IMR-90 (cell line): Measurements from ENCODE around the gene SOCS3. TPM values are rescaled to one million over a fixed set of nuclear protein-coding genes. Genes with fewer than 3 reads are reported as not detected.

ENCODE experiments used
- ATAC-seq: fragments of 200-7000 bp; cut with Tn5 transposase; 2 replicates; pipeline ENCODE4 v1.9.1; 2020; ENCODE audit warnings: low read depth, mild to moderate bottlenecking, moderate library complexity
- BruUV-seq: library from RNA; stranded (reverse); fragments of 400-500 nt; replicated peaks from 2 replicates; lab custom pipeline; 2021; lab: Mats Ljungman, UMichigan
- CTCF ChIA-PET: fragments of 300-600 bp; formaldehyde crosslinking; extraction: SDS; loops from one replicate; lab custom pipeline; 2021; ENCODE audit warnings: antibody characterized with exemption; lab: Yijun Ruan, JAX
- POLR2A ChIA-PET: fragments of 300-600 bp; sonication (Branson Sonifier 250); formaldehyde crosslinking; loops from one replicate; lab custom pipeline; 2022; ENCODE audit warnings: antibody characterized with exemption; ENCODE audit not compliant: unreplicated experiment; lab: Charles Lee
- DNase-seq: peaks from one replicate; pipeline ENCODE4 v3.0.0; 2013
- H2AFZ ChIP-seq: replicated peaks from 2 replicates; pipeline ENCODE3; 2013; ENCODE audit warnings: low read length, mild to moderate bottlenecking; ENCODE audit not compliant: poor library complexity
- H2AK5ac ChIP-seq: 2 replicates; pipeline ENCODE4 v1.6.1; 2013; ENCODE audit warnings: low read depth, low read length, inconsistent platforms
- H2AK9ac ChIP-seq: replicated peaks from 2 replicates; pipeline ENCODE3; 2013; ENCODE audit warnings: mild to moderate bottlenecking, low read depth, low read length, moderate library complexity; ENCODE audit not compliant: poor library complexity
- H2BK120ac ChIP-seq: 2 replicates; pipeline ENCODE4 v1.6.1; 2013; ENCODE audit warnings: low read depth, low read length, inconsistent platforms
- H2BK15ac ChIP-seq: 3 replicates; pipeline ENCODE4 v1.6.1; 2013; ENCODE audit warnings: low read depth, low read length, inconsistent platforms
- H2BK20ac ChIP-seq: 2 replicates; pipeline ENCODE4 v1.6.1; 2013; ENCODE audit warnings: low read depth, mild to moderate bottlenecking, inconsistent platforms, low read length, moderate library complexity
- H2BK5ac ChIP-seq: 2 replicates; pipeline ENCODE4 v1.6.1; 2013; ENCODE audit warnings: mild to moderate bottlenecking, low read depth, low read length, inconsistent platforms; ENCODE audit not compliant: poor library complexity, severe bottlenecking
- H3K14ac ChIP-seq: replicated peaks from 2 replicates; pipeline ENCODE4 v1.6.1; 2013; ENCODE audit warnings: low read depth, low read length, inconsistent platforms
- H3K18ac ChIP-seq: 2 replicates; pipeline ENCODE4 v1.6.1; 2013; ENCODE audit warnings: low read depth, low read length, control low read depth
- H3K23ac ChIP-seq: 2 replicates; pipeline ENCODE4 v1.6.1; 2013; ENCODE audit warnings: low read depth, low read length, inconsistent platforms
- H3K27ac ChIP-seq: 2 replicates; pipeline ENCODE4 v1.5.1; 2013; ENCODE audit warnings: mild to moderate bottlenecking, control low read depth, low read length; ENCODE audit not compliant: insufficient read depth
- H3K27me3 ChIP-seq: 2 replicates; pipeline ENCODE4 v1.6.1; 2013; ENCODE audit warnings: low read length; ENCODE audit not compliant: control insufficient read depth, insufficient read depth
- H3K36me3 ChIP-seq: 2 replicates; pipeline ENCODE4 v1.6.1; 2013; ENCODE audit warnings: low read length, mixed read lengths; ENCODE audit not compliant: control insufficient read depth, insufficient read depth
- H3K4ac ChIP-seq: 2 replicates; pipeline ENCODE4 v1.6.1; 2013; ENCODE audit warnings: low read depth, low read length, inconsistent platforms
- H3K4me1 ChIP-seq: 2 replicates; pipeline ENCODE4 v1.6.1; 2013; ENCODE audit warnings: low read length, mixed read lengths; ENCODE audit not compliant: control insufficient read depth, insufficient read depth
- H3K4me2 ChIP-seq: 2 replicates; pipeline ENCODE4 v1.6.1; 2013; ENCODE audit warnings: low read depth, mild to moderate bottlenecking, control low read depth, low read length, moderate library complexity
- H3K4me3 ChIP-seq: 2 replicates; pipeline ENCODE4 v1.5.1; 2013; ENCODE audit warnings: low read depth, mild to moderate bottlenecking, control low read depth, low read length, moderate library complexity; ENCODE audit not compliant: insufficient read depth
- H3K56ac ChIP-seq: 2 replicates; pipeline ENCODE4 v1.6.1; 2013; ENCODE audit warnings: low read length, inconsistent platforms; ENCODE audit not compliant: insufficient read depth; ENCODE audit errors: extremely low read depth
- H3K79me1 ChIP-seq, 2 experiments: 2 replicates each; pipeline ENCODE4 v1.6.1; 2013; ENCODE audit warnings: low read length in 2 of 2, inconsistent platforms in 1 of 2, low read depth in 1 of 2
- H3K9ac ChIP-seq: 2 replicates; pipeline ENCODE4 v1.6.1; 2013; ENCODE audit warnings: low read depth, low read length, control low read depth
- H3K9me1 ChIP-seq: 2 replicates; pipeline ENCODE4 v1.6.1; 2013; ENCODE audit warnings: low read length, inconsistent platforms; ENCODE audit not compliant: insufficient read depth
- H3K9me3 ChIP-seq: 2 replicates; pipeline ENCODE4 v1.6.1; 2013; ENCODE audit warnings: low read length; ENCODE audit not compliant: control insufficient read depth, insufficient read depth
- H4K20me1 ChIP-seq: 2 replicates; pipeline ENCODE4 v1.6.1; 2013; ENCODE audit warnings: low read length, inconsistent platforms; ENCODE audit not compliant: insufficient read depth
- H4K5ac ChIP-seq: 2 replicates; pipeline ENCODE4 v1.6.1; 2013; ENCODE audit warnings: mild to moderate bottlenecking, low read depth, low read length, control low read depth
- H4K8ac ChIP-seq, 2 experiments: 2 replicates each; pipeline ENCODE4 v1.6.1; 2013; ENCODE audit warnings: low read depth in 2 of 2, low read length in 2 of 2, control low read depth in 1 of 2, inconsistent platforms in 1 of 2
- H4K91ac ChIP-seq: 2 replicates; pipeline ENCODE4 v1.6.1; 2013; ENCODE audit warnings: low read depth, low read length, inconsistent platforms; ENCODE audit not compliant: insufficient read depth
- CHD1 ChIP-seq: IDR thresholded peaks from 2 replicates; pipeline ENCODE4 v1.6.1; 2012; ENCODE audit warnings: low read depth, low read length, improper control_type of control experiment
- ELK1 ChIP-seq: fragments of 150-350 bp; IDR thresholded peaks from 2 replicates; pipeline ENCODE4 v1.6.1; 2016; ENCODE audit warnings: low read depth, mild to moderate bottlenecking, low read length, moderate library complexity, borderline replicate concordance
- FOS ChIP-seq: fragments of 150-350 bp; IDR thresholded peaks from 2 replicates; pipeline ENCODE4 v1.6.1; 2016; ENCODE audit warnings: low read depth, low read length
- MAFK ChIP-seq: IDR thresholded peaks from 2 replicates; pipeline ENCODE4 v1.6.1; 2012; ENCODE audit warnings: low read depth, low read length, improper control_type of control experiment
- MAZ ChIP-seq: IDR thresholded peaks from 2 replicates; pipeline ENCODE4 v1.6.1; 2012; ENCODE audit warnings: low read depth, mild to moderate bottlenecking, low read length, improper control_type of control experiment, moderate library complexity, borderline replicate concordance
- MXI1 ChIP-seq: IDR thresholded peaks from 2 replicates; pipeline ENCODE4 v1.6.1; 2012; ENCODE audit warnings: low read depth, mild to moderate bottlenecking, low read length, moderate library complexity, borderline replicate concordance
- NFE2L2 ChIP-seq: fragments of 150-350 bp; IDR thresholded peaks from 2 replicates; pipeline ENCODE4 v1.6.1; 2016; ENCODE audit warnings: low read depth, mild to moderate bottlenecking, low read length
- POLR2A ChIP-seq: IDR thresholded peaks from 2 replicates; pipeline ENCODE4 v1.6.1; 2012; ENCODE audit warnings: mild to moderate bottlenecking, low read depth, low read length
- RAD21 ChIP-seq: IDR thresholded peaks from 2 replicates; pipeline ENCODE4 v1.6.1; 2012; ENCODE audit warnings: low read length, improper control_type of control experiment
- RCOR1 ChIP-seq: IDR thresholded peaks from 2 replicates; pipeline ENCODE4 v1.6.1; 2012; ENCODE audit warnings: mild to moderate bottlenecking, low read length, improper control_type of control experiment; ENCODE audit not compliant: insufficient replicate concordance
- RFX5 ChIP-seq: IDR thresholded peaks from 2 replicates; pipeline ENCODE4 v1.8.0; 2012; ENCODE audit warnings: low read depth, mild to moderate bottlenecking, low read length, moderate library complexity
- WGBS, 2 experiments: methylation state at CpG; one replicate each; pipeline versions ENCODE4 v1.1.5 to v1.1.7; 2013; ENCODE audit warnings: missing lambda C conversion rate in 2 of 2; ENCODE audit not compliant: insufficient read length in 1 of 2; ENCODE audit errors: extremely low coverage in 2 of 2; 5-methylcytosine and 5-hydroxymethylcytosine counted together
- dilution Hi-C: fragments of 300-500 bp; cut with HindIII; formaldehyde crosslinking; loops from one replicate; pipeline ENCODE4 v1.14.3; 2018; ENCODE audit warnings: low sequenced_read_pairs; ENCODE audit not compliant: unreplicated experiment
- in situ Hi-C: fragments of 300-500 bp; cut with MboI; formaldehyde crosslinking; loops from 3 replicates; pipeline ENCODE4 v1.14.3; 2019; ENCODE audit warnings: low sequenced_read_pairs, inconsistent platforms, mixed read lengths
- intact Hi-C: fragments of 100-400 bp; cut with micrococcal nuclease; formaldehyde crosslinking; loops from 2 replicates; pipeline ENCODE4 v1.10.0; 2022
- polyA plus RNA-seq, 3 experiments: library from polyadenylated mRNA; depleted of rRNA; stranded (reverse); fragments of >200 nt; gene quantifications; 2 replicates each; pipeline ENCODE4 v1.2.3, GENCODE V29; 2012; ENCODE audit warnings: low replicate concordance in 1 of 3
- total RNA-seq: library from RNA; depleted of rRNA; stranded (reverse); fragments of >200 nt; gene quantifications from 2 replicates; pipeline ENCODE4 v1.2.3, GENCODE V29; 2012

SOCS3 gene
- total and polyA plus RNA-seq, 2 of the 4 experiments (the other 2 are of a cell fraction) = 19.2 to 19.9 TPM

GRCh38 chr17:78406396-78406795 is 46.5 kb upstream of the SOCS3 start:
- H2BK5ac ChIP-seq = peak overlapping the region; percentile 11
- peaks cover 66% of the 10 kb centered on the region for H3K36me3 ChIP-seq
- H3K9me1 ChIP-seq = peaks cover 24% of the 10 kb centered on the region
- no peak overlapping the region for H2BK15ac ChIP-seq
- H3K4me1 ChIP-seq = peaks cover 10% of the 10 kb centered on the region
- no peak overlapping the region for H4K5ac ChIP-seq
- 0 out of 2 replicates have a peak overlapping the region, but pooled peaks have one; percentile 7 for H4K91ac ChIP-seq
- H2AFZ ChIP-seq = no peak overlapping the region
- dilution Hi-C loops (no loop called here), in situ Hi-C loops (no loop called here), intact Hi-C loops (no loop called here)
- no TSS peak for BruUV-seq
- no peak overlapping the region for H4K8ac ChIP-seq
- no peaks in the 10 kb centered on the region for H3K27me3 ChIP-seq
- no peak overlapping the region for H3K23ac ChIP-seq
- CTCF ChIA-PET = no interaction called here
- peaks cover 45% of the 10 kb centered on the region for H4K20me1 ChIP-seq
- DNase-seq = no peak
- no peak overlapping the region for H3K9ac ChIP-seq
- no peak overlapping the region for H3K18ac ChIP-seq
- no peak overlapping the region for H2BK20ac ChIP-seq
- H2BK120ac ChIP-seq = no peak overlapping the region
- H3K4me3 ChIP-seq = no peak overlapping the region
- no peaks in the 10 kb centered on the region for H3K9me3 ChIP-seq
- POLR2A ChIA-PET = no interaction called here
- no peak overlapping the region for H3K56ac ChIP-seq
- peaks cover 43 to 90% of the 10 kb centered on the region in 2 experiments for H3K79me1 ChIP-seq
- H2AK5ac ChIP-seq = no peak overlapping the region; the same call in 1 of the 2 replicates
- no peak overlapping the region for H3K4me2 ChIP-seq
- H2AK9ac ChIP-seq = peak overlapping the region; percentile 23
- H3K4ac ChIP-seq = no peak overlapping the region
- no peak overlapping the region for H3K14ac ChIP-seq
- H3K27ac ChIP-seq = no peak overlapping the region
- ATAC-seq = no peak
- no peak for TF ChIP-seq MAZ
- TF ChIP-seq ELK1 = no peak
- no peak for TF ChIP-seq MAFK
- TF ChIP-seq RCOR1 = no peak
- no peak for TF ChIP-seq RAD21
- no peak for TF ChIP-seq CHD1
- TF ChIP-seq RFX5 = no peak
- TF ChIP-seq MXI1 = no peak
- no peak for TF ChIP-seq NFE2L2
- TF ChIP-seq FOS = no peak
- no peak for TF ChIP-seq POLR2A
- 100% methylated on average over 2 of the region's 6 CpGs; no CpG with 5 or more reads in 1 of the 2 experiments for WGBS, 2 experiments
